HepG2 (cell line): ENCODE measurements around the gene GPS1. TPM values are rescaled to one million over a fixed set of nuclear protein-coding genes. Genes with fewer than 3 reads are reported as not detected.

Source experiments
- BCL6 ChIP-seq: IDR thresholded peaks from 2 replicates; pipeline ENCODE4 v1.6.1; 2016; ENCODE audit warnings: missing genetic modification reagents, missing compliant biosample characterization
- EEA1 ChIP-seq: sonication (generic); formaldehyde crosslinking; IDR thresholded peaks from 2 replicates; pipeline ENCODE4 v1.5.1; 2020; ENCODE audit warnings: mild to moderate bottlenecking, missing genetic modification reagents, borderline replicate concordance
- HOXA9 ChIP-seq: sonication (generic); formaldehyde crosslinking; IDR thresholded peaks from 2 replicates; pipeline ENCODE4 v1.8.1; 2022; ENCODE audit warnings: missing genetic modification reagents, mild to moderate bottlenecking, moderate library complexity, borderline replicate concordance
- KDM2A ChIP-seq: sonication (generic); formaldehyde crosslinking; IDR thresholded peaks from 2 replicates; pipeline ENCODE4 v1.4.0; 2020; ENCODE audit warnings: low read depth, missing genetic modification reagents, borderline replicate concordance
- MEIS2 ChIP-seq: sonication (generic); formaldehyde crosslinking; IDR thresholded peaks from 2 replicates; pipeline ENCODE4 v1.9.0; 2021; ENCODE audit warnings: mild to moderate bottlenecking, missing genetic modification reagents
- PAF1 ChIP-seq: IDR thresholded peaks from 2 replicates; pipeline ENCODE4 v1.6.1; 2016; ENCODE audit warnings: missing genetic modification reagents, missing compliant biosample characterization
- RBAK ChIP-seq: sonication (generic); formaldehyde crosslinking; IDR thresholded peaks from 2 replicates; pipeline ENCODE4 v1.5.1; 2020; ENCODE audit warnings: mild to moderate bottlenecking, missing genetic modification reagents
- RBM22 ChIP-seq: fragments of 200-400 bp; formaldehyde crosslinking; optimal IDR thresholded peaks from 2 replicates; pipeline ENCODE3; 2017; ENCODE audit warnings: mild to moderate bottlenecking, low read length, moderate library complexity
- SMARCC2 ChIP-seq: fragments of 450-650 bp; IDR thresholded peaks from 2 replicates; pipeline ENCODE4 v1.6.1; 2017; ENCODE audit warnings: antibody characterized with exemption, mild to moderate bottlenecking
- TBL1XR1 ChIP-seq: fragments of 150-350 bp; IDR thresholded peaks from 2 replicates; pipeline ENCODE4 v1.6.1; 2014; ENCODE audit warnings: borderline replicate concordance, low read length; ENCODE audit not compliant: partially characterized antibody
- TSC22D2 ChIP-seq: sonication (generic); formaldehyde crosslinking; IDR thresholded peaks from 2 replicates; pipeline ENCODE4 v1.5.1; 2020; ENCODE audit warnings: missing genetic modification reagents, mild to moderate bottlenecking, borderline replicate concordance
- ZBTB39 ChIP-seq: sonication (generic); formaldehyde crosslinking; IDR thresholded peaks from 2 replicates; pipeline ENCODE4 v1.5.0; 2020; ENCODE audit warnings: missing genetic modification reagents
- ZNF160 ChIP-seq: sonication (generic); formaldehyde crosslinking; IDR thresholded peaks from 2 replicates; pipeline ENCODE4 v1.8.0; 2022; ENCODE audit warnings: mild to moderate bottlenecking, inconsistent platforms, missing genetic modification reagents
- ZNF446 ChIP-seq: sonication (generic); formaldehyde crosslinking; IDR thresholded peaks from 2 replicates; pipeline ENCODE4 v1.5.0; 2020; ENCODE audit warnings: mild to moderate bottlenecking, missing genetic modification reagents
- ZNF510 ChIP-seq: sonication (generic); formaldehyde crosslinking; IDR thresholded peaks from 2 replicates; pipeline ENCODE4 v1.4.0; 2020; ENCODE audit warnings: low read depth, mild to moderate bottlenecking, missing genetic modification reagents
- ZNF644 ChIP-seq: IDR thresholded peaks from 2 replicates; pipeline ENCODE4 v1.6.1; 2016; ENCODE audit warnings: low read depth
- polyA plus RNA-seq, 8 experiments: library from polyadenylated mRNA; depleted of rRNA in 3 of 8; stranded (reverse) in 7 of 8; unstranded in 1 of 8; fragments of >200 nt; fragmentation: Illumina TruSeq in 4 of 8; extraction: Trizol in 4 of 8; gene quantifications; 2 replicates each; pipeline versions ENCODE4 v1.2.1 to v1.2.3, GENCODE V29; 2011 to 2016; ENCODE audit warnings: low read depth in 4 of 8, missing spikeins in 1 of 8, mixed read lengths in 1 of 8; ENCODE audit not compliant: insufficient read depth in 1 of 8
- total RNA-seq, 5 experiments: library from RNA; depleted of rRNA; stranded (reverse); fragments of >200 nt; fragmentation: Illumina TruSeq; extraction: Trizol; gene quantifications; 2 replicates each; pipeline ENCODE4 v1.2.3, GENCODE V29; 2016; ENCODE audit warnings: low read depth in 1 of 5
- TF ChIP-seq, protein P1 (sequence below): sonication (generic); formaldehyde crosslinking; IDR thresholded peaks from 2 replicates; pipeline ENCODE4 v1.8.0; 2022; ENCODE audit warnings: missing genetic modification reagents, mild to moderate bottlenecking, moderate library complexity, borderline replicate concordance
- TF ChIP-seq, protein P2 (sequence below): sonication (generic); formaldehyde crosslinking; IDR thresholded peaks from 2 replicates; pipeline ENCODE4 v1.5.1; 2020; ENCODE audit warnings: mild to moderate bottlenecking, missing genetic modification reagents, moderate library complexity
- TF ChIP-seq, protein P3 (sequence below): sonication (generic); formaldehyde crosslinking; conservative IDR thresholded peaks from 2 replicates; pipeline ENCODE4 v1.4.0; 2020; ENCODE audit warnings: missing genetic modification reagents

Gene GPS1
- total and polyA plus RNA-seq, 2 of the 13 experiments (the other 11 are each of a cell fraction or from before 2014, with no cell fraction given), result 124 to 128 TPM

DNA sequence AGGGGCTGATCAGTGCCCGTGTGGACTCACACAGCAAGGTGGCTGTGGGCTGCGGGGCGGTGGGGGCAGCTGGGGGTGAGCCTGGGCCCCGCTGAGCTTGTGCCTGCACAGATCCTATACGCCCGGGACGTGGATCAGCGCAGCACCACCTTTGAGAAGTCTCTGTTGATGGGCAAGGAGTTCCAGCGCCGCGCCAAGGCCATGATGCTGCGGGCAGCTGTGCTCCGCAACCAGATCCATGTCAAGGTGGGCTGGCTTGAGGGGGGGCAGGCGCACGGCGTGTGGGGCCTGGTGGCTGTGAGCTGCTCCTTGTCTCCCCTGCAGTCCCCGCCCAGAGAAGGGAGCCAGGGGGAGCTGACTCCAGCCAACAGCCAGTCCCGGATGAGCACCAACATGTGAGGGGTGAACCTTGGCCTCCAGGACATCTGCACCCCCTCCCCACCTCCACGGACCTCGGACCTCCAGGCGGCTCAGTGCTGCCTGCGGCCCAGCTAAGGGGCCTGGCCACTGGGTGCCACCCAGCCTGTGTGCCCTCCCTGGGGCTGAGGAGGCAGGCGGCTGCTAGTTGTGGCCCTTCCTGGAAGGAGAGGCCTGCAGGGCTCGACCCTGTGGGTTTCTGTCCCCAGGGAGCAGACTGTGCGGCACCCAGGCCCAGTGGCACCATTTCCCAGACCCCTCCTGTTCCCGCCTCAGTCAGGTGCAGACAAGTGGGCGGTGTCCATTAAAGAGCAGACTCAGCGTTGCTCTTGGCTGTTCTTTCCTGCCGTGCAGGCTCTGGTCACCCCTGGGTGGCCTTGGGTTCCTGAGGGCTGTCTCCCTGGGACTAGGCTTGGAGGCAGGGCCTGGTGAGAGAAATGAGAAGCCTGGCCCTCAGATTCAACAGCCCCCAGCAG is 5.3 kb downstream of the GPS1 start (continued):
- TF ChIP-seq BCL6, result no peak
- TF ChIP-seq, protein P1, sequence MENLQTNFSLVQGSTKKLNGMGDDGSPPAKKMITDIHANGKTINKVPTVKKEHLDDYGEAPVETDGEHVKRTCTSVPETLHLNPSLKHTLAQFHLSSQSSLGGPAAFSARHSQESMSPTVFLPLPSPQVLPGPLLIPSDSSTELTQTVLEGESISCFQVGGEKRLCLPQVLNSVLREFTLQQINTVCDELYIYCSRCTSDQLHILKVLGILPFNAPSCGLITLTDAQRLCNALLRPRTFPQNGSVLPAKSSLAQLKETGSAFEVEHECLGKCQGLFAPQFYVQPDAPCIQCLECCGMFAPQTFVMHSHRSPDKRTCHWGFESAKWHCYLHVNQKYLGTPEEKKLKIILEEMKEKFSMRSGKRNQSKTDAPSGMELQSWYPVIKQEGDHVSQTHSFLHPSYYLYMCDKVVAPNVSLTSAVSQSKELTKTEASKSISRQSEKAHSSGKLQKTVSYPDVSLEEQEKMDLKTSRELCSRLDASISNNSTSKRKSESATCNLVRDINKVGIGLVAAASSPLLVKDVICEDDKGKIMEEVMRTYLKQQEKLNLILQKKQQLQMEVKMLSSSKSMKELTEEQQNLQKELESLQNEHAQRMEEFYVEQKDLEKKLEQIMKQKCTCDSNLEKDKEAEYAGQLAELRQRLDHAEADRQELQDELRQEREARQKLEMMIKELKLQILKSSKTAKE, result no peak; the same call in 1 of the 2 replicates
- no peak for TF ChIP-seq PAF1 (CRISPR knock-in tag)
- TF ChIP-seq MEIS2, result peak; percentile 24; the same call in 1 of the 2 replicates
- no peak for TF ChIP-seq RBM22
- TF ChIP-seq ZNF446 (CRISPR knock-in tag), result no peak
- TF ChIP-seq RBAK, result peak; percentile 69; the same call in 1 of the 2 replicates
- TF ChIP-seq ZNF160 (CRISPR knock-in tag), result 0 out of 2 replicates have a peak, but pooled peaks have one; percentile 23
- TF ChIP-seq, protein P2, sequence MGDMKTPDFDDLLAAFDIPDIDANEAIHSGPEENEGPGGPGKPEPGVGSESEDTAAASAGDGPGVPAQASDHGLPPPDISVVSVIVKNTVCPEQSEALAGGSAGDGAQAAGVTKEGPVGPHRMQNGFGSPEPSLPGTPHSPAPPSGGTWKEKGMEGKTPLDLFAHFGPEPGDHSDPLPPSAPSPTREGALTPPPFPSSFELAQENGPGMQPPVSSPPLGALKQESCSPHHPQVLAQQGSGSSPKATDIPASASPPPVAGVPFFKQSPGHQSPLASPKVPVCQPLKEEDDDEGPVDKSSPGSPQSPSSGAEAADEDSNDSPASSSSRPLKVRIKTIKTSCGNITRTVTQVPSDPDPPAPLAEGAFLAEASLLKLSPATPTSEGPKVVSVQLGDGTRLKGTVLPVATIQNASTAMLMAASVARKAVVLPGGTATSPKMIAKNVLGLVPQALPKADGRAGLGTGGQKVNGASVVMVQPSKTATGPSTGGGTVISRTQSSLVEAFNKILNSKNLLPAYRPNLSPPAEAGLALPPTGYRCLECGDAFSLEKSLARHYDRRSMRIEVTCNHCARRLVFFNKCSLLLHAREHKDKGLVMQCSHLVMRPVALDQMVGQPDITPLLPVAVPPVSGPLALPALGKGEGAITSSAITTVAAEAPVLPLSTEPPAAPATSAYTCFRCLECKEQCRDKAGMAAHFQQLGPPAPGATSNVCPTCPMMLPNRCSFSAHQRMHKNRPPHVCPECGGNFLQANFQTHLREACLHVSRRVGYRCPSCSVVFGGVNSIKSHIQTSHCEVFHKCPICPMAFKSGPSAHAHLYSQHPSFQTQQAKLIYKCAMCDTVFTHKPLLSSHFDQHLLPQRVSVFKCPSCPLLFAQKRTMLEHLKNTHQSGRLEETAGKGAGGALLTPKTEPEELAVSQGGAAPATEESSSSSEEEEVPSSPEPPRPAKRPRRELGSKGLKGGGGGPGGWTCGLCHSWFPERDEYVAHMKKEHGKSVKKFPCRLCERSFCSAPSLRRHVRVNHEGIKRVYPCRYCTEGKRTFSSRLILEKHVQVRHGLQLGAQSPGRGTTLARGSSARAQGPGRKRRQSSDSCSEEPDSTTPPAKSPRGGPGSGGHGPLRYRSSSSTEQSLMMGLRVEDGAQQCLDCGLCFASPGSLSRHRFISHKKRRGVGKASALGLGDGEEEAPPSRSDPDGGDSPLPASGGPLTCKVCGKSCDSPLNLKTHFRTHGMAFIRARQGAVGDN (CRISPR knock-in tag), result peak; percentile 100
- no peak for TF ChIP-seq ZNF644 (CRISPR knock-in tag)
- no peak for TF ChIP-seq TBL1XR1
- no peak for TF ChIP-seq HOXA9
- TF ChIP-seq SMARCC2, result no peak
- TF ChIP-seq ZNF510 (CRISPR knock-in tag), result no peak
- TF ChIP-seq, protein P3, sequence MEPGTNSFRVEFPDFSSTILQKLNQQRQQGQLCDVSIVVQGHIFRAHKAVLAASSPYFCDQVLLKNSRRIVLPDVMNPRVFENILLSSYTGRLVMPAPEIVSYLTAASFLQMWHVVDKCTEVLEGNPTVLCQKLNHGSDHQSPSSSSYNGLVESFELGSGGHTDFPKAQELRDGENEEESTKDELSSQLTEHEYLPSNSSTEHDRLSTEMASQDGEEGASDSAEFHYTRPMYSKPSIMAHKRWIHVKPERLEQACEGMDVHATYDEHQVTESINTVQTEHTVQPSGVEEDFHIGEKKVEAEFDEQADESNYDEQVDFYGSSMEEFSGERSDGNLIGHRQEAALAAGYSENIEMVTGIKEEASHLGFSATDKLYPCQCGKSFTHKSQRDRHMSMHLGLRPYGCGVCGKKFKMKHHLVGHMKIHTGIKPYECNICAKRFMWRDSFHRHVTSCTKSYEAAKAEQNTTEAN (CRISPR knock-in tag), result no peak
- peak; percentile 55; the same call in 1 of the 2 replicates for TF ChIP-seq KDM2A (CRISPR knock-in tag)
- no peak for TF ChIP-seq TSC22D2 (CRISPR knock-in tag)
- 0 out of 2 replicates have a peak, but pooled peaks have one; percentile 33 for TF ChIP-seq ZBTB39 (CRISPR knock-in tag)
- TF ChIP-seq EEA1 (CRISPR knock-in tag), result no peak
